Thymus (tissue), 2 donors: ENCODE results near the gene SLC6A16. TPM values are rescaled to one million over a fixed set of nuclear protein-coding genes. Genes with fewer than 3 reads are reported as not detected.

Experiments
- polyA plus RNA-seq: library from polyadenylated mRNA; stranded (reverse); fragments of 200-250 nt; gene quantifications from one replicate; pipeline ENCODE4 v1.2.3, GENCODE V29; 2013
- total RNA-seq: library from RNA; stranded (reverse); fragments of 120-200 nt; gene quantifications from one replicate; pipeline ENCODE4 v1.2.4, GENCODE V29; 2013
- donor health status: healthy.

The SLC6A16 gene
- total and polyA plus RNA-seq, 2 donors, result 0.76 to 2.5 TPM

Other genes with a start within 250 kb of the SLC6A16 start
- 142 TPM for gene SNRNP70, start 239.7 kb downstream of the SLC6A16 start, total RNA-seq
- 419 TPM for gene SNRNP70, start 239.7 kb downstream of the SLC6A16 start, polyA plus RNA-seq
- gene LIN7B, start 210.8 kb downstream of the SLC6A16 start, total RNA-seq, result 3.5 TPM
- 9.0 TPM for gene LIN7B, start 210.8 kb downstream of the SLC6A16 start, polyA plus RNA-seq
- 2.7 TPM for gene C19orf73, start 206.0 kb downstream of the SLC6A16 start, total RNA-seq
- 4.0 TPM for gene C19orf73, start 206.0 kb downstream of the SLC6A16 start, polyA plus RNA-seq
- gene PPFIA3, start 205.6 kb downstream of the SLC6A16 start, total RNA-seq, result 7.0 TPM
- gene PPFIA3, start 205.6 kb downstream of the SLC6A16 start, polyA plus RNA-seq, result 14.1 TPM
- gene HRC, start 169.8 kb downstream of the SLC6A16 start, total RNA-seq, result 1.3 TPM
- 1.1 TPM for gene HRC, start 169.8 kb downstream of the SLC6A16 start, polyA plus RNA-seq
- gene TRPM4, start 167.4 kb downstream of the SLC6A16 start, total RNA-seq, result 3.7 TPM
- gene TRPM4, start 167.4 kb downstream of the SLC6A16 start, polyA plus RNA-seq, result 7.6 TPM
- 31.6 TPM for gene CD37, start 10.2 kb upstream of the SLC6A16 start, total RNA-seq
- 78.4 TPM for gene CD37, start 10.2 kb upstream of the SLC6A16 start, polyA plus RNA-seq
- 4.1 TPM for gene TEAD2, start 37.2 kb upstream of the SLC6A16 start, total RNA-seq
- gene TEAD2, start 37.2 kb upstream of the SLC6A16 start, polyA plus RNA-seq, result 6.6 TPM
- 0.14 TPM for gene DKKL1, start 38.7 kb upstream of the SLC6A16 start, total RNA-seq
- 0.21 TPM for gene DKKL1, start 38.7 kb upstream of the SLC6A16 start, polyA plus RNA-seq
- gene KASH5, start 63.1 kb upstream of the SLC6A16 start, total RNA-seq, result 0.09 TPM
- 0.09 TPM for gene KASH5, start 63.1 kb upstream of the SLC6A16 start, polyA plus RNA-seq
- gene PTH2, start 98.2 kb upstream of the SLC6A16 start, total RNA-seq, result not detected
- not detected for gene PTH2, start 98.2 kb upstream of the SLC6A16 start, polyA plus RNA-seq
- gene GFY, start 100.2 kb upstream of the SLC6A16 start, total RNA-seq, result not detected
- 0.05 TPM for gene GFY, start 100.2 kb upstream of the SLC6A16 start, polyA plus RNA-seq
- gene SLC17A7, start 116.3 kb upstream of the SLC6A16 start, total RNA-seq, result under 0.01 TPM
- gene SLC17A7, start 116.3 kb upstream of the SLC6A16 start, polyA plus RNA-seq, result 0.57 TPM
- gene PIH1D1, start 126.6 kb upstream of the SLC6A16 start, total RNA-seq, result 99.1 TPM
- 130 TPM for gene PIH1D1, start 126.6 kb upstream of the SLC6A16 start, polyA plus RNA-seq
- 28.5 TPM for gene ALDH16A1, start 128.0 kb upstream of the SLC6A16 start, total RNA-seq
- 51.6 TPM for gene ALDH16A1, start 128.0 kb upstream of the SLC6A16 start, polyA plus RNA-seq
- gene FLT3LG, start 149.0 kb upstream of the SLC6A16 start, total RNA-seq, result 22.3 TPM
- gene FLT3LG, start 149.0 kb upstream of the SLC6A16 start, polyA plus RNA-seq, result 32.1 TPM
- 3,666 TPM for gene RPL13A, start 162.4 kb upstream of the SLC6A16 start, total RNA-seq
- gene RPL13A, start 162.4 kb upstream of the SLC6A16 start, polyA plus RNA-seq, result 4,231 TPM
- 3,463 TPM for gene RPS11, start 171.2 kb upstream of the SLC6A16 start, total RNA-seq
- gene RPS11, start 171.2 kb upstream of the SLC6A16 start, polyA plus RNA-seq, result 4,965 TPM
- 120 TPM for gene FCGRT, start 187.5 kb upstream of the SLC6A16 start, total RNA-seq
- 166 TPM for gene FCGRT, start 187.5 kb upstream of the SLC6A16 start, polyA plus RNA-seq
- gene RCN3, start 202.8 kb upstream of the SLC6A16 start, total RNA-seq, result 8.8 TPM
- 32.7 TPM for gene RCN3, start 202.8 kb upstream of the SLC6A16 start, polyA plus RNA-seq